Measurements from ENCODE around the gene NXPH2. TPM values are rescaled to one million over a fixed set of nuclear protein-coding genes. Genes with fewer than 3 reads are reported as not detected.

Gene NXPH2
- total RNA-seq, 6 experiments from 2014 or later: not detected

- DNase-seq: no peak
- H3K4me3 Mint-ChIP-seq: no peak overlapping the region
- H3K4me1 Mint-ChIP-seq (ENCODE audit: low read depth): peaks cover 6% of the 10 kb centered on the region; the same call in 1 of the 2 replicates
- H3K9me3 Mint-ChIP-seq: no peaks in the 10 kb centered on the region
- peaks cover 23% of the 10 kb centered on the region for H3K27me3 Mint-ChIP-seq (ENCODE audit: insufficient read depth)
- H3K36me3 Mint-ChIP-seq (ENCODE audit: low read depth): no peaks in the 10 kb centered on the region
- no peak overlapping the region for H3K27ac Mint-ChIP-seq
- TF ChIP-seq CTCF (IDR thresholded peaks at IDR 0.05): no peak
Observed at GRCh38 chr2:138782383-138782782, 2.2 kb upstream of the NXPH2 start.

- H3K27ac Mint-ChIP-seq: no peak overlapping the region
- H3K27me3 Mint-ChIP-seq (ENCODE audit: insufficient read depth): peaks cover 23% of the 10 kb centered on the region
- H3K36me3 Mint-ChIP-seq (ENCODE audit: low read depth): no peaks in the 10 kb centered on the region
- H3K4me3 Mint-ChIP-seq: no peak overlapping the region
- H3K4me1 Mint-ChIP-seq (ENCODE audit: low read depth): peaks cover 6% of the 10 kb centered on the region; the same call in 1 of the 2 replicates
- H3K9me3 Mint-ChIP-seq: no peaks in the 10 kb centered on the region
- no peak for TF ChIP-seq CTCF (IDR thresholded peaks at IDR 0.05)
- no peak for DNase-seq
Observed at GRCh38 chr2:138780908-138781307, 718 bp upstream of the NXPH2 start.

- no peak for TF ChIP-seq CTCF (IDR thresholded peaks at IDR 0.05)
- no peak overlapping the region for H3K4me3 Mint-ChIP-seq
- H3K4me1 Mint-ChIP-seq (ENCODE audit: low read depth): peaks cover 6% of the 10 kb centered on the region; the same call in 1 of the 2 replicates
- peaks cover 20% of the 10 kb centered on the region for H3K27me3 Mint-ChIP-seq (ENCODE audit: insufficient read depth)
- H3K27ac Mint-ChIP-seq: no peak overlapping the region
- H3K36me3 Mint-ChIP-seq (ENCODE audit: low read depth): no peaks in the 10 kb centered on the region
- H3K9me3 Mint-ChIP-seq: no peaks in the 10 kb centered on the region
- no peak for DNase-seq
Observed at GRCh38 chr2:138780446-138780880, 273 bp upstream of the NXPH2 start.

GRCh38 chr2:138779406-138779780, 797 bp downstream of the NXPH2 start:
- Mint-ChIP-seq H3K36me3 (ENCODE audit: low read depth) (no peaks in the 10 kb centered on the region), H3K4me3 (no peak overlapping the region), H3K4me1 (ENCODE audit: low read depth) (peaks cover 6% of the 10 kb centered on the region; the same call in 1 of the 2 replicates), H3K9me3 (no peaks in the 10 kb centered on the region), H3K27me3 (ENCODE audit: insufficient read depth) (peaks cover 19% of the 10 kb centered on the region), H3K27ac (no peak overlapping the region)
- no peak for DNase-seq
- no peak for TF ChIP-seq CTCF (IDR thresholded peaks at IDR 0.05)

- DNase-seq: no peak
Observed at GRCh38 chr2:138777996-138778395, 2.2 kb downstream of the NXPH2 start.

More at GRCh38 chr2:138777996-138778395, 2.2 kb downstream of the NXPH2 start:
- TF ChIP-seq CTCF (IDR thresholded peaks at IDR 0.05): no peak
- no peaks in the 10 kb centered on the region for H3K9me3 Mint-ChIP-seq
- peaks cover 6% of the 10 kb centered on the region; the same call in 1 of the 2 replicates for H3K4me1 Mint-ChIP-seq (ENCODE audit: low read depth)
- no peak overlapping the region for H3K27ac Mint-ChIP-seq
- H3K4me3 Mint-ChIP-seq: no peak overlapping the region
- H3K36me3 Mint-ChIP-seq (ENCODE audit: low read depth): no peaks in the 10 kb centered on the region
- H3K27me3 Mint-ChIP-seq (ENCODE audit: insufficient read depth): peaks cover 19% of the 10 kb centered on the region
